Measurements from ENCODE around the gene SWAP70. TPM values are rescaled to one million over a fixed set of nuclear protein-coding genes. Genes with fewer than 3 reads are reported as not detected.

Gene SWAP70
- total and polyA plus RNA-seq, 2 of the 8 experiments (the other 6 are each of a cell fraction or from before 2014, with no cell fraction given), result 14.8 to 37.5 TPM

DNA sequence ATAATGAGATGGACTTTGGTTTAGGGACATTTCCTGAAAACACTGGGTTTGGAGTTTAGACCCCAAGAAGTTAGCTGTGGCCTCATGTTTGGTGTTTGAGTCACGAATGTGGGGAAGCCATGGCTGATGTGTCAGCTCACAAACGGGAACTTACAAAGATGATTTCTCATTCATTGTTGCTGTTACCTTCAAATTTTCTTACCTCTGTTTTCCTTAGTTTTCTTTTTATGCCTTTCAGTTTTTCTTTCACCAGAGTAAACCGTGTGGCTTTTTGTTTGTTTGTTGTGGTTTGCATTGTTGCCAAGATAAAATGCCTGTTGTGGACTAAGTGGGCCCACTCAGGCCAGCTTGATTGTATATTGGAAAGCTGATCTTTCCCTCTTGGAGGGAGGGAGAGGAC lies 89.1 kb downstream of the SWAP70 start (continued):
- TF ChIP-seq CHD7 (IDR thresholded peaks at IDR 0.05; ENCODE audit: insufficient replicate concordance, low read length), result no peak
- TF ChIP-seq ATF3 (IDR thresholded peaks at IDR 0.05; ENCODE audit: insufficient read depth, low read depth, low read length), result no peak
- no peak for TF ChIP-seq E2F6 (IDR thresholded peaks at IDR 0.05)
